Activated gamma-delta T cell (primary cell): Measurements from ENCODE around the gene SMIM44.
"Not testable (repeated sequence)": the region's sequence is repeated elsewhere in the genome, so short reads cannot be mapped to it uniquely, and the experiment has no call there.

Experiments used
- DNase-seq: peaks from one replicate; lab custom pipeline; 2025; lab: John Stamatoyannopoulos, UW
- total RNA-seq, 2 donors: gene quantifications; one replicate each; lab custom pipeline; 2026; lab: John Stamatoyannopoulos, UW

The SMIM44 gene
- 0 to 0.04 reads per million in 2 donors for total RNA-seq

DNA sequence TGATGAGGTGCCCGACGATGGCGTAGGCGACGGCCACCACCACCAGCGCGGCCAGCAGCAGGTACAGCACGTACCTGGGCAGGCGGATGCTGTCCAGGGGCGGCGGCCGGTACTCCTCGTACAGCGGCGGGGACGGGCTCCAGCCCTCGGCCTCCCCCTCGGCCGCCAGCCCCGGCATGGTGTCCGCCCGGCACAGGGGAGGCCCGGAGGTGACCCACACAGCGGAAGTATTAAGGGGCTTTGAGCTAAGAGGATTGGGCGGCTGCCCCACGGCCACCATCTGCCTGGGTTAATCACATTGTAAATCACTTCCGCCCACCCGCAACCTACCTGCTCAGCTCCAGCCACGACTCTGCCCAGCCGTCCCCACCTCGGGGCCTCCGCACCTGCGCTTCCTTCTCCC lies at the start of gene SMIM44:
SMIM44 (minus strand) TSS at position 216 of the 403 bp plus-strand sequence; CDS start at position 178, 38 bp downstream.
- no peak for DNase-seq

DNA sequence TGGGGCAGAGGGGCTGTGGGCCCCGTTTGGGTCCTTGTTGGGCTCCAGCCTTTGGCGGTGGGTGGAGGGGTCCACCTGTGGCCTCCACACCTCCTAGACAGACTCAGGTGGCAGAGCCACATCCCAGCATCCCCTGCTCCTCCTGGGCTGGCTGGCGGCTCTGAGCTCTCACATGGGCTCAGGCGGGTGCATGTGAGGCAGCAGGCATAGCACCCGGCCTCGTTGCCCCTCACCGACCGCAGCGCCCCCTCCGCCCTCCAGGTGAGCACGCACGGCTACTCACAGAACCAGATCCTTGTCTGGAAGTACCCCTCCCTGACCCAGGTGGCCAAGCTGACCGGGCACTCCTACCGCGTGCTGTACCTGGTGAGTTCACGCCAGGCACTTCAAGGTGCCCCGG lies 49.8 kb upstream of the SMIM44 start:
- DNase-seq = no peak

DNA sequence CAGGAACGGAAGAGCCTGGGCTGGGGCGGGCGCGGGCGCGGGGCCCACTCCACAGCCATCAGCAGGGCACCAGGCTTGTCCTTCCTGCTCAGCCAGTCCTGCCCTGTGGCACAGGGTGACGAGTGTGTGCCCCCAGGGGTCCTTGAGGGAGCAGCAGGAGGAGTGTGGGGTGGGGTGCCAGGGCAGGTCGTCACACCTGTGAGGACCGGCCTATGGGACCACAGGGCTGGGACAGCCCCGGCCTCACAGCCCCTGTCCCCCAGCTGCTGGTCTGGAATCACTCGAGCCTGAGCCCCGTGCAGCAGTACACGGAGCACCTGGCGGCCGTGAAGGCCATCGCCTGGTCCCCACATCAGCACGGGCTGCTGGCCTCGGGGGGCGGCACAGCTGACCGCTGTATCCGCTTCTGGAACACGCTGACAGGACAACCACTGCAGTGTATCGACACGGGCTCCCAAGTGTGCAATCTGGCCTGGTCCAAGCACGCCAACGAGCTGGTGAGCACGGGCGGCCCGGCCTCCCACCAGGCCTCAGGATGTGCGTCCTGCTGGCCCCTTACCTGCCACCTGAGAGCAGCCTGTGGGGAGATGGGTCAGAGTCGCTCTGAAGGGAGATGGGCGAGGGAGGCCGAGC lies 49.0 kb upstream of the SMIM44 start:
- no peak for DNase-seq

DNA sequence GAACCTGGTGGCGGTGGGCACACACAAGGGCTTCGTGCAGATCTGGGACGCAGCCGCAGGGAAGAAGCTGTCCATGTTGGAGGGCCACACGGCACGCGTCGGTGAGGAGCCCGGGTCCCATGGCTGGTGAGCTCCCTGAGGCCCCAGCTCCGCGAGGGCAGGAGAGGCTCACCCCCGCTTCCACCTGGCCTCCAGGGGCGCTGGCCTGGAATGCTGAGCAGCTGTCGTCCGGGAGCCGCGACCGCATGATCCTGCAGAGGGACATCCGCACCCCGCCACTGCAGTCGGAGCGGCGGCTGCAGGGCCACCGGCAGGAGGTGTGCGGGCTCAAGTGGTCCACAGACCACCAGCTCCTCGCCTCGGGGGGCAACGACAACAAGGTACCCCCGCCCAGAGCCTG lies 48.5 kb upstream of the SMIM44 start:
- DNase-seq = no peak

DNA sequence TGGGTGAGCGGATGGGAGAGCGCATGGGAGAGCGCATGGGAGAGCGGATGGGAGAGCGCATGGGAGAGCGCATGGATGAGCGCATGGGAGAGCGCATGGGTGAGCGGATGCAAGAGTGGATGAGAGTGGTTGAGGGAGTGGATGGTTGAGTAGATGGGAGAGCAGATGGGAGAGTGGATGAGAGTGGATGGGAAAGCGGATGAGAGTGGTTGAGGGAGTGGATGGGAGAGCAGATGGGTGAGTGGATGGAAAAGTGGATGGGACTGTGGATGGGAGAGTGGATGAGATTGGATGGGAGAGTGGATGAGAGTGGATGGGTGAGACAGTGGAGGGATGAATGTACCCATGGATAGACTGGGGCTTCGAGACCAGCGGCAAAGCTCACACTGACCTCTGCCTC lies 47.1 kb upstream of the SMIM44 start:
- no peak for DNase-seq

DNA sequence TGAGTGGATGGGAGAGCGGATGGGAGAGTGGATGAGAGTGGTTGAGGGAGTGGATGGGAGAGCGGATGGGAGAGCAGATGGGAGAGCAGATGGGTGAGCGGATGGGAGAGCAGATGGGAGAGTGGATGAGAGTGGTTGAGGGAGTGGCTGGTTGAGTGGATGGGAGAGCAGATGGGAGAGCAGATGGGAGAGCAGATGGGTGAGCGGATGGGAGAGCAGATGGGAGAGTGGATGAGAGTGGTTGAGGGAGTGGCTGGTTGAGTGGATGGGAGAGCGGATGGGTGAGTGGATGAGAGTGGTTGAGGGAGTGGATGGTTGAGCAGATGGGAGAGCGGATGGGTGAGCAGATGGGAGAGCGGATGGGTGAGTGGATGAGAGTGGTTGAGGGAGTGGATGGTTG lies 46.1 kb upstream of the SMIM44 start:
- not testable (repeated sequence) for DNase-seq

DNA sequence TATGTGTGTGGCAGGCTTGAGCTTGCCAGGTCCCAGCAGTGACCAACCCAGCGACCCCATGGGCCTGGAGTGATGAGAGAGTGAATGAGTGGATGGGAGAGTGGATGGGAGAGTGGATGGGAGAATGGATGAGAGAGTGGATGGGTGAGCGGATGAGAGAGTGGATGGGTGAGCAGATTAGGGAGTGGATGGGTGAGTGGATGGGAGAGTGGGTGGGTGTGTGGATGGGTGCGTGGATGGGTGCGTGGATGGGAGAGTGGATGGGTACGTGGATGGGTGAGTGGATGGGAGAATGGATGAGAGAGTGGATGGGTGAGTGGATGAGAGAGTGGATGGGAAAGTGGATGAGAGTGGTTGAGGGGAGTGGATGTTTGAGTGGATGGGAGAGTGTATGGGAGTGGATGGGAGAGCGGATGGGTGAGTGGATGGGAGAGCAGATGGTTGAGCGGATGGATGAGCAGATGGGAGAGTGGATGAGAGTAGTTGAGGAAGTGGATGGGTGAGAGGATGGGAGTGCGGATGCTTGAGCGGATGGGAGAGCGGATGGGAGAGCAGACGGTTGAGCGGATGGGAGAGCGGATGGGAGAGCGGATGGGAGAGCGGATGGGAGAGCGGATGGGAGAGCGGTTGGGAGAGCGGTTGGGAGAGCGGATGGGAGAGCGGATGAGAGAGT lies 45.4 kb upstream of the SMIM44 start:
- DNase-seq = no peak

DNA sequence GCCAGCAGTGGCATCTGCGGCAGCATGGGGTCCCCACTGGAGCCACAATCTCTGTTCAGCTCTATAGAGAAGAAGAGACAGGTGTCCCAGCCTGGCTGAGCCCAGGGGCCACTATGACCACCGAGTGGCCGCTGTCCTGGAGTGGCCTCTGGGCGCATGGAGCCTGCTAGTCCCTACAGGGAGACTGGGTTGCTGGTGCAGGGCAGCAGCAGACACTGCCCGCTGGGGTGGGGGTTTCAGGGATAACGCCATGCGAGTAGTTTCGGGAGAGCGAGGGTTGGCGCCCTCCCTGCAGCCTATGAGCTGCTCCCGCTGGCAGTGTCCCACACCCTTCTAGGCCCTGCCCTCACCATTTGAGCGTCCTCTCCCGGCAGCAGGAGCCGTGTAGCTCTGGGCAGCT lies 44.8 kb upstream of the SMIM44 start:
- no peak for DNase-seq

DNA sequence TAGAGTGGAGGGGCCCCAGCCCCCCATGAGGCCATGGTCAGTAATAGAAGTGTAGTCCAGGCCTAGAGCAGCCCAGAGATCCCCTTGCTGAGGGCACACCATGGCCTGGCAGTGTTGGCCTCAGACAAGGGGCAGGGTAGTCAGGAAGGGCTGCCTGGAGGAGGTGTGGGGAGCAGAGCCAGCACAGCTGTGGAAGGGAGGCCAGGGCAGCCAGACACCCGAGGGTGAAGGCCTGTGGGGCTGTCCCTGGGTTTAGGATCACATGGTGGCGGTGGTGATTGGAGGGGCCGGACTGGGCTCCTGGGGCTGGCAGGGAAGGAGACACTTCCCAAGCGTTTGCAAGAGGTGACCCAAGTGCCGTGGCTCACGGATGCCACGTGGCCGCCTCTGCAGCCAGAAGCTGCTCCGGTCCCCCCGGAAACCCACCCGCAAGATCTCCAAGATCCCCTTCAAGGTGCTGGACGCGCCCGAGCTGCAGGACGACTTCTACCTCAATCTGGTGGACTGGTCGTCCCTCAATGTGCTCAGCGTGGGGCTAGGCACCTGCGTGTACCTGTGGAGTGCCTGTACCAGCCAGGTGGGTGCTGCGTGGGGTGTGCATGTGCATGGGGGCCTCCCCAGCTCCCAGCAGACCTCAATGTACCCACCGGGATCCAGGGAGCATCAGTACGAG lies 44.1 kb upstream of the SMIM44 start:
- no peak for DNase-seq

DNA sequence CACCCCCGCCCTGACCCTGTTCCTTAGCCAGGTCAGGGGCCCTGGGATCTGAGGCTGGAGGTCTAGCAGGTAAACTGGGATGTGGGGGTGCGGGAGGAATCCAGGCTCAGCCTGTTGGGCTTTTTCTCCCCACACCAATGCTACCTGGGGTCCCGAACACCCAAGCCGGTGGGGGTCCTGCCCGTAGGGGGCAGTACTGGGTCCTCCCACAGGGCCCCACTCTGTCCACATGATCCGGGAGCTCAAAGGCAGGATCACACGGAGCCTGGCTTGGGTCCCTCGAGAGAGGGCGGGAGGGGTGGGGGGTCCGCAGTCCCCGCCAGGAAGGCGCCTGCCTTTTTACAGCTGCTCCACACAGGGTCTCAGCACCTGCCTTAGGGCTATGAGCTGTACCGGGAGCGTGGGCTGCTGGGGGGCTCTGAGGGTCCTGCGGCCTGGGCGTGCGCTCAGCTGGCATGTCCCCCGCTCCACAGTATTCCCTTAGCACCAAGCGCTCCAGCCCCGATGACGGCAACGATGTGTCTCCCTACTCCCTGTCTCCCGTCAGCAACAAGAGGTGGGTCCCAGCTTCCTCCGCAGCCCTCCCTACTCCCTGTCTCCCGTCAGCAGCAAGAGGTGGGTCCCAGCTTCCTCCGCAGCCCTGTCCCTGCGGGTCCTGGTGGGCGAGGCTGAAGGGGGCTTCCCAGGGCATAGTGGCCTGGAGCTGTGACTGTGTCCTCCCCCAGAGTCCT lies 43.4 kb upstream of the SMIM44 start:
- DNase-seq = no peak

DNA sequence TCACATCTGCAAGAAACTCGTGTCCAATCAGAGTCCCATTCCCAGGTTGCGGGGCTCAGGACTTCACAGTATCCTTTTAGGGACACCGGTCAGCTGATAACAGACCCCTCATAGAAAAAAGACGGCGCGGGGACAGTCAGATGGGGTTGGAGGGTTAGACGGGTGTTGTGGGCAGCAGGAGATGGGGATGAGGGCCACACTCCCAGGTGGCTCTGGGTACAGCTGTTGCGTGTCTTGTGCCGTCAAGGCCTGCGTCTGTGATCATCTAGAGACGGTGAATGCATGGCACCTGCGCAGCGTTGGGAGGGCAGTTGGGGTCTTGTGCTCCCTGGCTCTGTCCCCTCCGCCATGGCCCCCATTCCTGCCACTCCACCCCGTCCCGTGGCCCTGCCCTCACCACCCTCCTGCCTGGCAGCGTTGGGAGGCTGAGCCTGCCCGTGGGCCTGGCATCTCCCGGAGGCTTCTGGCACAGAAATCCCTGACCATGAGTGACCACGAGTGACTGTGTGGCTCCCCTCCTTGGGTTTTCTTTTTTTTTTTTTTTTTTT lies 41.7 kb upstream of the SMIM44 start:
- no peak for DNase-seq

DNA sequence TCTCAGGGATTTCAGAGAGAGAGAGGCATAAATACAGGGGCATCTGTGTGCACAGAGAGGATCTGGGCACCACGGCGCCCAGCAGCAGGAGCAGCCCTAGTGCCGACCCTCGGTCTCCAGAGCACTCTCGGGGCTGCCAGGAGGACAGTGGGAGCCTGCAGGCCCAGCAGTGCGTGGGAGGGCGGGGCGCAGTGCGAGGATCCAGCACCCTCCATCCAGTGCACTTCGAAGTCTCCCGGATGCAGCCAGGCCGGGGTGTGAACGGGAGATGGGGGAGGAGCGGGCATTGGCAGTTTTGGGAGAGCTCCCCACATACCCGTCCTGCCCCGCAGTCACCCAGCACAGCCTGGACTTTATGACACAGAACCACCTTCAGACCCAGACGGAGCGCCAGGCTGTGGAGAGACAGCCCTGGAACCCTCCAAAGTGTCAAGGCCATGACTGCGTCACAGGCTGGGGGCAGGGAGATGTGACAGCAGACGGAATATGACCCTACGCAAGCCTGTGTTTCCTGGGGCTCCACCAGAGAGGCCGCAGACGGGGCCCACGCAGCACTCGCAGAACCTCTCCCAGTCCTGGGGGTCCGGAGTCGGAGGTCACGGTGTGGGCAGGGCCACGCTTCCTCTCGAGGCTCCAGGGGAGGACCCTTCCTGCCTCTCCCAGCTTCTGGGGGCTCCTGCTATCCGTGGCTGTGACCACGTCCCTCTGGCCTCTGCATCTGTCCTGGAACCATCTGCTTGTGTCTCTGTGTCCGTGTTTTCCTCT lies 41.0 kb upstream of the SMIM44 start:
- no peak for DNase-seq

DNA sequence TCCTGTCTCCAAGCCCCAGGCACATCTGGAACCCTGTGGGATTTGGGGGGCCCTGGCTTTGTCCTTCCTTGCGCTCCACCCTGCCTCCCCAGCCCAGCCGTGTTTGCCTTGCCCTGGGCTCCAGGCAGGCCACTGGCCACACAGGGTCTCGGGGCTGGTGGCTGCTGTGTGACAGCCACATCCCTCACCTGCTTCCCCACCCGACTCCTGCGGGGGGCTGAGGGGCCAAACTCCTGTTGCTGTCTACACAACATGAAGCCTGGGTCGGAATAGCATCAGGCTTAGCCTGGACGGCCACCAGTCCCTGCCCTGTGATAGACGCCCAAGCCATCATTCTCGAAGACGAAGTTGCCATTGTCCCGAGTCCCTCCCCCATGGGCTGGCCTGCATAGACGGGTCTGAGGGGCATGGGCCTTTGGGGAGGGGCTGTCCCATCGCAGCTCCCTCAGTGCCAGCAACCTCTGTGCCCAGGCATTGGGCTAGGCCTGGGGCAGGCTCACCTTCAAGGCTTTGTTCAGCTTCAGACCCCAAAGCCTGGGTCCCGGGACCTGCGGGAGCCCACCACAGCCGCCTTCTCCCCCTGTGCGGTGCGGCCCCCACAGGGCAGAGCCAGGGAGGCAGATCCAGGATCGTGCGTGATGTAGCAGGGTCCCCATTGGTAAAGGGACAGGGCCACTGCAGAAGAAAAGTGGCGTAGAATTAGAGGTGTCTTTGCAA lies 40.3 kb upstream of the SMIM44 start:
- DNase-seq = no peak

DNA sequence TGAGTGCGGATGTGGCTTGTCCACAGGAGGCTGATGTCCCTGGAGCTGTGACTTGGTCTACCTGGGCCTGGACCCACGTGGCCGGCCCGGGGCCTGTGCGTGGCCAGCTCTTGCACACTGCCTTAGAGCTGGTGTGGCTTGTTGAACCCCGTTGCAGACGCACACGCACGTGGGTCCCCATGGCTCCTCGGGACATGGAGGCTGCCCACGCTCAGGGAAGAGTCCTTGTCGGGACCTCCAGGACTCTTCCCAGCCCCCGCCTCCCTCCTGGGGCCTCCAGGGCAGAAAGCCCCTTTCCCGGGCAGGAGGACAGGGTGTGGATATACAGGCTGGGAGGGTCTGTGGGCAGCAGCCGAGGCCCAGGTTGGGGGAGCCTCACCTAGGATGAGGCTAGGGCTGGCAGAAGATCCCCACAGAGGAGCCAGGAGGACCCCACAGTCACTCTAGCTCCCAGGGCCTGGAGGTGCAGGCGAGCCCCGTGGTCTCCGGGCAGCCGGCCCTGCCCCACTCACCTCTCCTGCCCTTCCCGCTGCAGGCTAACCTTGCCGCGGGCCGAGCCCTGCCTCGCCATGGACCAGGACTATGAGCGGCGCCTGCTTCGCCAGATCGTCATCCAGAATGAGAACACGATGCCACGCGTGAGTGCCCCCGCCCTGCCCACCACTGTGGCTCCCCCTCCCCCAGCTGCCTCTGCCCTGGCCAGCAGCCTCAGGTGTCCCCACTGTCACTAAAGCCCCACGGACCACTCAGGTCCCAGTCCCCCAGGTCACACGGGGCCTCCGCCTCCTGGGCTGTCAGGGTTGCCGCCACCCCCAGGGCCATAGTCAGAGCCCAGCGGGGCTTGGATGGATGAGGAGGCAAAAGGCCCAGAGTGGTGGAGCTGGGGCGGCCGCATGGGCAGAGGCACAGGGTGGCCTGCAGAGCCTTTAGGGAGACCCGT lies 39.5 kb upstream of the SMIM44 start:
- no peak for DNase-seq

DNA sequence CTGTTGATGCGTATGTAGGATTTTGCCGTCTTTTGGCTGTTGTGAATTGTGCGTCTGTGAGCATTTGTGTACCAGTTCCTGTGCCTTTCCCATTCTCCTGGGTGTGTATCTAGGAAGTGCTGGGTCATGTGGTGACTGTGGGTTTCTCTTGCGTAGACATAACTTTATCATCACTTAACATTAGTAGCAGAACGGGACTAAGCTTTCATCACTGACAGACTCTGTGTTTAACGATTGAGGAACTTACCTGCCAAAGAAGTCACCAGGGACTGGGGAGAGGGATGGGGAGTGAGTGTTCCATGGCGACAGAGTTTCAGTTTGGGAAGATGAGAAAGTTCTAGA lies 37.8 kb upstream of the SMIM44 start:
- no peak for DNase-seq

DNA sequence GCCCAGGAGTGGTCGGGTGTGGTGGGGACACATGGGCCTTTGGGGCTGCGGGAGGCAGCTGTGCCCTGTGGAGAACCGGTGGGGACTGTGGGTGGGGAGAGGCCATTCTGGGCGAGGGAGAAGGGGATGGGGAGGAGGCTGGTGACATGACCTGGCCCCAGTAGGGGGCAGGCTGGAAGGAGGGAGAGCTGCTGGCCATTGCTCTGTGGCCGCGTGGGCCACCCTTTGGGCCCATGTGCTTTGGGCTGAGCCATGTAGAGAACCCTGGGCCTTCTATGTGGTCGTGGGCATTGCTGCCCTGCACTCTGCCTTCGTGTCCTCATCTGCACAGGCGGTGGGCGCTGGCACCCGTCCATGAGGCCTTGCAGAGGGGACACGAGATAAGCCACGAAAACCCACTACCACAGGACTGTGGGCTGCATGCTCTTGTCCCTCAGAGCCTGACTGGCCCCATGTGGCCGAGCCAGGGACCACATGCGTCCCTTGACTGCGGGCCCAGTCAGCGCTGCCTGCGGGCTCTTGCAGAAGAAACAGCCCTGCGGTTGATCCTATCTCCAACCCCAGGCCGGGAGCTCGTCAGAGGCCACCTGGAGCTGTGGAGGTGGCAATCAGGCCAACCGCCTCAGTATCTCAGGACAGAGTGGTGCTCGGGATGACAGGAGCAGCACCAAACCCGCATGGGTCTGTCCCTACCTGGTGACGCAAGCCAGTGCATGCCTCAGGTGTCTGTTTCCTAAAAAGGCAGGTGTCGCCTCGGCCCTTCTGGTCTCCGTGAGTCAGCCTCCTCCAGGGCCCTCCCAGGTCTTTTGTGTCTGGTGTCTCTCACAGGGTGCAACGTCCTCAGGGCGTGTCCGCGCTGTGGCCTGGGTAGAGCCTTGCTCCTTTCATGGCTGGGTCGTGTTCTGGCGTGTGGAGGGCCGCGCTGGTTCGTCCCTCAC lies 37.2 kb upstream of the SMIM44 start:
- no peak for DNase-seq

DNA sequence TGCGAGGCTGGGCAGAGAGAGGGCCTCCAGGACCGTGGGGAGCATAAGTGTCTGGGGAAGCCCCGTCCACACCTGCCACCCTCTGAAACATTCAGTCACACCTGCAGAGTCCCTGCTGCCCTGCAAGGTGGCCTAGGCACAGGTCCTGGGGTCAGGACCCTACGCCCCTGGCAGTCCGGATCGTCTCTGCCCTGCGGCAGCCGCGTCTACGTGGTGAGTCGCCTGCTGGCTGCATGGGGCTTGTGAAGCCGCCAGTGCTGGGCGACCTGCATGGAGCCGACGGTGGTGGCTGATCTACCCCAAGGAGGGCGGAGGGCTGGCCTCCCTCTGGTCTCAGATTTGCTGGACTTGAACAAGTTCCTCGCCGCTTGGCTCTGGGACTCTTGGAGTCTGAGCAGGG lies 35.9 kb upstream of the SMIM44 start:
- no peak for DNase-seq

DNA sequence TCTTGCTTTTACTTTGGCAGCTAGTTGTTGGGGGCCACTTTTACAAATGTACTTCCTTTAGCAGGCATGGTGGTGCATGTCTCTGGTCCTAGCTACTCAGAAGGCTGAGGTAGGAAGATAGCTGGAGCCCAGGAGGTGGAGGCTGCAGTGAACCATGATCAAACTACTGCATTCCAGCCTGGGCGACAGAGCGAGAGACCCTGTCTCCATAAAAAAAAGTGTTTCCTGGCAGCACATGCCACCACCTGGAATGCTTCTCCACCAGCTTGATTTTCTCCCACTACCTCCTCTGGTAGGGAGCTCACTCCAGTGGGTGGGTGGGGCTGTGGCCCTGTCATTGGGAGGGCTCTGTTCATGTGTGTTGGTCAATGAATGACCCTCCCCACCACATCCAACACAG lies 35.4 kb upstream of the SMIM44 start:
- DNase-seq = no peak

DNA sequence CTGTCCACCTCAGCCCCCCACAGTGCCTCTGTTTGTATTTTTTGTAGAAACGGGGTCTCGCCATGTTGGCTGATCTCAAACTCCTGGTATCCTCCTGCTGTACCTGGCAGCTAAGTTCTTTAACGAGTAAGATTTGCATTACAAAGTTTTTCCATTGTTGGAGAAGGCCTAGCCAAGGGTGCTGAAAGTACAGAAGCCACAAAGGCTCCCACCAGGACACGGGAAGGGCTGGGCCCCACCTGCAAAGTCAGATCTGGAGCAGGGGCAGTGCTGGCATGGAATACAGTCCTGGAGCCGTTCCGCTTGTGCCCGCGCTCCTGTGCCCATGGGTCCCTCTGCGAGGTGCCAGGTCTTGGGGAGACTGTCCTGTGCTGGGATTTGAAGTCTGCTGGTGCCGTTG lies 35.0 kb upstream of the SMIM44 start:
- no peak for DNase-seq
